ENCODE results near the gene FRZB.

FRZB gene

DNA sequence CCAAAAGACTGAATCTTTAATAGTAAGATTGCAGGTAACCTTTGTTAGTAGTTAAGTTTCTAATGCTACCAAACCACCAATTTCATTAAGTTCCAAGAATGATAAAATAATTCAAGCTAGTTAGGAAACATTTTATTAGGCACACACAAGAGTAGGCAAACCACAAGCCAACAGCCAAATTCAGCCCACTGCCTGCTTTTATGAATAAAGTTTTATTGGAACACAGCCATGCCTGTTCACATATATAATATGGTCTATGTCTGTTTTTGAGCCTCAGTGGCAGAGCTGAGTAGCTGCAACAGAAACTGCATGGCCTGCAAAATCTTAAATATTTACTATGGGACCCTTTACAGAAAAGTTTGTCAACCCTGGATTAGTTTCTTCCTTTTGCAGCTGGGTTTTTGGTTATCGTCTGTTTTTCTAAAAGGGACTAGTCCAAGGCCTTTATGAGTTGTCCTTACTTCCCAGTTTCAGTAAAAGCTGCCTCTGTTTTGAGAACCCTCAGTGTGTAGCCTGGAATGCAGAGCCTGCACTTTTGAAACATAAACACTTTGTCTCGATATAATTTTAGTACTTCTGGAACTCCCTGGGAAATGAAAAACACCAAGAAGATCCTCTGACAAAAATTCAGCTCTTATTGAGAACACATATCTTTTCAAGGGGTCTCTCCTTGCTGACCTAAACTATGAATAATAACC lies 39.1 kb downstream of the FRZB start:
- no peak overlapping the region for H4K8ac ChIP-seq (ENCODE audit: low read depth, low read length)
- no peak overlapping the region for H2BK15ac ChIP-seq (ENCODE audit: low read length)
- H3K36me3 ChIP-seq (replicated peaks in 1 of 2; ENCODE audit: control insufficient read depth in 2 of 2, insufficient read depth in 2 of 2, low read length in 2 of 2) = peaks cover 0 to 3% of the 10 kb centered on the region in 2 donors
- H3K14ac ChIP-seq (ENCODE audit: low read length) = no peak overlapping the region
- H2BK5ac ChIP-seq (ENCODE audit: low read length) = no peak overlapping the region
- H2AFZ ChIP-seq (ENCODE audit: low read length) = no peak overlapping the region
- no peak overlapping the region for H2BK12ac ChIP-seq (ENCODE audit: low read length)
- no peak overlapping the region for H3K27ac ChIP-seq (replicated peaks; ENCODE audit: low read length)
- H2AK5ac ChIP-seq (ENCODE audit: low read depth, low read length) = no peak overlapping the region
- WGBS, 2 donors (ENCODE audit: extremely low coverage in 2 of 2, insufficient read length in 2 of 2, insufficient replicate concordance in 1 of 2) = no CpG with 5 or more reads among the region's 2 CpGs
- no peaks in the 10 kb centered on the region for H3K79me1 ChIP-seq (ENCODE audit: low read depth, low read length)
- H3K9ac ChIP-seq (ENCODE audit: low read depth, low read length, poor library complexity) = no peak overlapping the region
- no peak overlapping the region for H3K4ac ChIP-seq (ENCODE audit: low read length)
- H2BK120ac ChIP-seq (ENCODE audit: low read depth, low read length) = no peak overlapping the region
- H3K9me3 ChIP-seq (replicated peaks in 1 of 2; ENCODE audit: control insufficient read depth in 2 of 2, insufficient read depth in 1 of 2, low read depth in 1 of 2, low read length in 2 of 2) = no peaks in the 10 kb centered on the region
- no peak overlapping the region for H3K4me3 ChIP-seq (ENCODE audit: low read length in 2 of 2)
- no peak overlapping the region for H3K4me2 ChIP-seq (ENCODE audit: insufficient read depth, low read length, poor library complexity, severe bottlenecking)
- no peak overlapping the region for H3K23ac ChIP-seq (ENCODE audit: low read depth, low read length, poor library complexity)
- no peaks in the 10 kb centered on the region for H3K27me3 ChIP-seq (ENCODE audit: control insufficient read depth in 3 of 3, insufficient read depth in 3 of 3, low read depth in 1 of 3, low read length in 3 of 3)
- H3K18ac ChIP-seq (ENCODE audit: low read length) = no peak overlapping the region
- DNase-seq (ENCODE audit: low spot score) = no peak
- H4K91ac ChIP-seq (ENCODE audit: low read depth, low read length, poor library complexity) = no peak overlapping the region
- peaks cover 2 to 7% of the 10 kb centered on the region in 2 donors for H3K4me1 ChIP-seq (ENCODE audit: control insufficient read depth in 2 of 2, insufficient read depth in 1 of 2, low read depth in 1 of 2, low read length in 2 of 2)

DNA sequence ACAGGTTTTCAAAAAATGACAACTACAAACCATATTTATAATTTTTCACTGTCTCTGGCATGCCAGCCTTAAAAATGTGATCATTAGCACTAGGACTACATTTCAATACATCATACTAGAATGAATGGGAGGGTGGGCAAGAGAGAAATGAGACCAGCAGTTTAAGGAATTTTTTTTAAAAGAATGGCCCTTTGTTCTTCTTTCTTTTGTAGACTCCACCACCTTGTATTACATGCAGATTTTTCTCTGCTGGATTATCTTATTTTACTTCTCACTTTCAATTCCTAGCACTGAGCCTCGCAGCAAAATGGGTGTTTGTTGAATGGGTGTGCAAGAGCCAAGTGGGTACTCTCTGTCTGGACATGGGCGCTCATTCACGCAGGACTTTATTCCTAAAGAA lies 39.9 kb downstream of the FRZB start:
- H2BK15ac ChIP-seq (ENCODE audit: low read length) = no peak overlapping the region
- no peak overlapping the region for H4K91ac ChIP-seq (ENCODE audit: low read depth, low read length, poor library complexity)
- H3K36me3 ChIP-seq (replicated peaks in 1 of 2; ENCODE audit: control insufficient read depth in 2 of 2, insufficient read depth in 2 of 2, low read length in 2 of 2) = no peaks in the 10 kb centered on the region
- H3K79me1 ChIP-seq (ENCODE audit: low read depth, low read length) = no peaks in the 10 kb centered on the region
- H2BK120ac ChIP-seq (ENCODE audit: low read depth, low read length) = no peak overlapping the region
- no peak overlapping the region for H3K14ac ChIP-seq (ENCODE audit: low read length)
- H2AFZ ChIP-seq (ENCODE audit: low read length) = no peak overlapping the region
- H3K27ac ChIP-seq (replicated peaks; ENCODE audit: low read length) = peak overlapping the region; percentile 36
- no peaks in the 10 kb centered on the region for H3K9me3 ChIP-seq (replicated peaks in 1 of 2; ENCODE audit: control insufficient read depth in 2 of 2, insufficient read depth in 1 of 2, low read depth in 1 of 2, low read length in 2 of 2)
- H2BK5ac ChIP-seq (ENCODE audit: low read length) = no peak overlapping the region
- no peak overlapping the region for H2AK5ac ChIP-seq (ENCODE audit: low read depth, low read length)
- no peaks in the 10 kb centered on the region for H3K27me3 ChIP-seq (ENCODE audit: control insufficient read depth in 3 of 3, insufficient read depth in 3 of 3, low read depth in 1 of 3, low read length in 3 of 3)
- no peak overlapping the region for H3K4me3 ChIP-seq (ENCODE audit: low read length in 2 of 2)
- no peak overlapping the region for H3K23ac ChIP-seq (ENCODE audit: low read depth, low read length, poor library complexity)
- H3K9ac ChIP-seq (ENCODE audit: low read depth, low read length, poor library complexity) = no peak overlapping the region
- H3K4me2 ChIP-seq (ENCODE audit: insufficient read depth, low read length, poor library complexity, severe bottlenecking) = no peak overlapping the region
- no peak overlapping the region for H2BK12ac ChIP-seq (ENCODE audit: low read length)
- H3K4ac ChIP-seq (ENCODE audit: low read length) = no peak overlapping the region
- H3K4me1 ChIP-seq (ENCODE audit: control insufficient read depth in 2 of 2, insufficient read depth in 1 of 2, low read depth in 1 of 2, low read length in 2 of 2) = peaks cover 2 to 7% of the 10 kb centered on the region in 2 donors
- no CpG with 5 or more reads among the region's 3 CpGs for WGBS, 2 donors (ENCODE audit: extremely low coverage in 2 of 2, insufficient read length in 2 of 2, insufficient replicate concordance in 1 of 2)
- no peak overlapping the region for H4K8ac ChIP-seq (ENCODE audit: low read depth, low read length)
- DNase-seq (ENCODE audit: low spot score) = no peak
- H3K18ac ChIP-seq (ENCODE audit: low read length) = no peak overlapping the region

DNA sequence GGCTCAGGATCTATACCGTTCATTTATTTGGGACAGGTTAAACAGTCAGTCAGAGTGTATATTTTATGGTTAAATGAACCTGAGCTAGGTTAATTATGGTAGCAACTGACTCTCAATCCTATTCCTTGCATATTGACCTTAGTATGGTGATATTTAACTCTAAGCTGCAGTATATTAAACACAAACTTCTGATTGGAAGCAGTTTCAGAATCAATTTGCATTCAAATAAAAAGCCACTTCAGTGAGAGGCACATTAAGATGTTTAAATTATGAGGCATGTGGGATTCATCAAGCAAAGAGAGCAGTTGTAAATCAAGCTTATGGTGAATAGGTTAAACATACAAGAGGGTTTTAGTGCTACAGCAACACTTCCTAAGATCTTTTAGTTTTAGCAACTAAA lies 40.4 kb downstream of the FRZB start:
- Histone ChIP-seq H3K36me3 (replicated peaks in 1 of 2; ENCODE audit: control insufficient read depth in 2 of 2, insufficient read depth in 2 of 2, low read length in 2 of 2) (no peaks in the 10 kb centered on the region), H3K27ac (replicated peaks; ENCODE audit: low read length) (no peak overlapping the region), H3K14ac (ENCODE audit: low read length) (no peak overlapping the region), H3K9me3 (replicated peaks in 1 of 2; ENCODE audit: control insufficient read depth in 2 of 2, insufficient read depth in 1 of 2, low read depth in 1 of 2, low read length in 2 of 2) (no peaks in the 10 kb centered on the region), H3K9ac (ENCODE audit: low read depth, low read length, poor library complexity) (no peak overlapping the region), H2BK120ac (ENCODE audit: low read depth, low read length) (no peak overlapping the region), H2BK12ac (ENCODE audit: low read length) (no peak overlapping the region), H3K27me3 (ENCODE audit: control insufficient read depth in 3 of 3, insufficient read depth in 3 of 3, low read depth in 1 of 3, low read length in 3 of 3) (no peaks in the 10 kb centered on the region), H3K4me2 (ENCODE audit: insufficient read depth, low read length, poor library complexity, severe bottlenecking) (no peak overlapping the region), H2AFZ (ENCODE audit: low read length) (no peak overlapping the region), H2BK5ac (ENCODE audit: low read length) (no peak overlapping the region), H2BK15ac (ENCODE audit: low read length) (no peak overlapping the region), H2AK5ac (ENCODE audit: low read depth, low read length) (no peak overlapping the region), H3K18ac (ENCODE audit: low read length) (no peak overlapping the region), H4K91ac (ENCODE audit: low read depth, low read length, poor library complexity) (no peak overlapping the region), H3K4me1 (ENCODE audit: control insufficient read depth in 2 of 2, insufficient read depth in 1 of 2, low read depth in 1 of 2, low read length in 2 of 2) (peaks cover 2 to 7% of the 10 kb centered on the region in 2 donors), H3K4ac (ENCODE audit: low read length) (no peak overlapping the region), H3K23ac (ENCODE audit: low read depth, low read length, poor library complexity) (no peak overlapping the region), H3K4me3 (ENCODE audit: low read length in 2 of 2) (no peak overlapping the region), H3K79me1 (ENCODE audit: low read depth, low read length) (no peaks in the 10 kb centered on the region), H4K8ac (ENCODE audit: low read depth, low read length) (no peak overlapping the region)
- DNase-seq (ENCODE audit: low spot score) = no peak
- WGBS, 2 donors (ENCODE audit: extremely low coverage in 2 of 2, insufficient read length in 2 of 2, insufficient replicate concordance in 1 of 2) = no CpG with 5 or more reads among the region's 1 CpG

DNA sequence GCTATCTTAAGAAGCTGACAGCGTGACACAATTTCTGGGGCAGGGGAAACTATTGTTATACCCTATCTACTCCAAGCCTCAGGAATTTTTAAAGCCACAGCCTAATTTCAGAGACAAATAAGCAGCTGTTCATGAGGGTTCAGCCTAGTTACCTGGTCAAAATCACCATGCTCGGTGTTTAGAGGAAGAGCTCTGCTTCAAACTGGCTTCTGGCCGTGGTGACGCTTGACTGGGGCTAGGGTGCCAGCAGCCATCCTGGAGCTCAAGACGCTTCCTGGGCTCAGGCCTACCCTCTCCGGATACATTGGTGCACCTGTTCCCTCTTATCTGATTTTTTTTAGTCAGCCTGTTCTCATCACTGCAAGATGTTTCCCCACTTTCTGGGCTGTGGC lies 41.7 kb downstream of the FRZB start:
- no peak overlapping the region for H2BK120ac ChIP-seq (ENCODE audit: low read depth, low read length)
- H2BK12ac ChIP-seq (ENCODE audit: low read length) = no peak overlapping the region
- H3K14ac ChIP-seq (ENCODE audit: low read length) = no peak overlapping the region
- no peak for DNase-seq (ENCODE audit: low spot score)
- no peak overlapping the region for H3K4me3 ChIP-seq (ENCODE audit: low read length in 2 of 2)
- H4K91ac ChIP-seq (ENCODE audit: low read depth, low read length, poor library complexity) = no peak overlapping the region
- no peak overlapping the region for H3K9ac ChIP-seq (ENCODE audit: low read depth, low read length, poor library complexity)
- no peak overlapping the region for H3K27ac ChIP-seq (replicated peaks; ENCODE audit: low read length)
- WGBS, 2 donors (ENCODE audit: extremely low coverage in 2 of 2, insufficient read length in 2 of 2, insufficient replicate concordance in 1 of 2) = no CpG with 5 or more reads among the region's 6 CpGs
- H3K36me3 ChIP-seq (replicated peaks in 1 of 2; ENCODE audit: control insufficient read depth in 2 of 2, insufficient read depth in 2 of 2, low read length in 2 of 2) = no peaks in the 10 kb centered on the region
- H3K23ac ChIP-seq (ENCODE audit: low read depth, low read length, poor library complexity) = no peak overlapping the region
- H3K4ac ChIP-seq (ENCODE audit: low read length) = no peak overlapping the region
- H3K9me3 ChIP-seq (replicated peaks in 1 of 2; ENCODE audit: control insufficient read depth in 2 of 2, insufficient read depth in 1 of 2, low read depth in 1 of 2, low read length in 2 of 2) = no peaks in the 10 kb centered on the region
- peaks cover 2 to 10% of the 10 kb centered on the region in 2 donors for H3K4me1 ChIP-seq (ENCODE audit: control insufficient read depth in 2 of 2, insufficient read depth in 1 of 2, low read depth in 1 of 2, low read length in 2 of 2)
- no peaks in the 10 kb centered on the region for H3K27me3 ChIP-seq (ENCODE audit: control insufficient read depth in 3 of 3, insufficient read depth in 3 of 3, low read depth in 1 of 3, low read length in 3 of 3)
- no peak overlapping the region for H3K4me2 ChIP-seq (ENCODE audit: insufficient read depth, low read length, poor library complexity, severe bottlenecking)
- H3K79me1 ChIP-seq (ENCODE audit: low read depth, low read length) = no peaks in the 10 kb centered on the region
- H2BK5ac ChIP-seq (ENCODE audit: low read length) = no peak overlapping the region
- no peak overlapping the region for H2AFZ ChIP-seq (ENCODE audit: low read length)
- H2BK15ac ChIP-seq (ENCODE audit: low read length) = no peak overlapping the region
- H2AK5ac ChIP-seq (ENCODE audit: low read depth, low read length) = no peak overlapping the region
- H3K18ac ChIP-seq (ENCODE audit: low read length) = peak overlapping the region; percentile 55
- no peak overlapping the region for H4K8ac ChIP-seq (ENCODE audit: low read depth, low read length)
